GM19395 (cell line): Measurements from ENCODE around the gene HES5.

ENCODE experiments used
- ATAC-seq: cut with Tn5 transposase; IDR thresholded peaks from one replicate; pipeline ENCODE4 v1.9.1; 2021; ENCODE audit warnings: mild to moderate bottlenecking, moderate library complexity; ENCODE audit not compliant: unreplicated experiment

The HES5 gene

GRCh38 chr1:2547210-2548067 lies 17.4 kb upstream of the HES5 start:
- ATAC-seq = no peak

- ATAC-seq = peak; percentile 39
Measured at GRCh38 chr1:2546515-2547209, 16.6 kb upstream of the HES5 start.

- ATAC-seq = peak; percentile 25
Measured at GRCh38 chr1:2545754-2546514, 15.9 kb upstream of the HES5 start.

- ATAC-seq = no peak
Measured at GRCh38 chr1:2544875-2545640, 15.0 kb upstream of the HES5 start.

- no peak for ATAC-seq
Measured at GRCh38 chr1:2544093-2544874, 14.2 kb upstream of the HES5 start.

GRCh38 chr1:2543543-2544092 lies 13.6 kb upstream of the HES5 start:
- ATAC-seq = no peak

- no peak for ATAC-seq
Measured at GRCh38 chr1:2542246-2542915, 12.3 kb upstream of the HES5 start.

GRCh38 chr1:2541619-2542245 lies 11.7 kb upstream of the HES5 start:
- no peak for ATAC-seq

- ATAC-seq = no peak
Measured at GRCh38 chr1:2540816-2541492, 10.9 kb upstream of the HES5 start.

- ATAC-seq = no peak
Measured at GRCh38 chr1:2539312-2539907, 9.3 kb upstream of the HES5 start.

GRCh38 chr1:2538872-2539271 lies 8.8 kb upstream of the HES5 start:
- ATAC-seq = no peak

GRCh38 chr1:2538376-2538775 lies 8.3 kb upstream of the HES5 start:
- no peak for ATAC-seq

- ATAC-seq = no peak
Measured at GRCh38 chr1:2537784-2538115, 7.7 kb upstream of the HES5 start.

GRCh38 chr1:2535981-2536380 lies 5.9 kb upstream of the HES5 start:
- no peak for ATAC-seq

GRCh38 chr1:2535455-2535854 lies 5.4 kb upstream of the HES5 start:
- ATAC-seq = no peak

GRCh38 chr1:2534687-2535441 lies 4.8 kb upstream of the HES5 start:
- ATAC-seq = no peak

GRCh38 chr1:2534315-2534686 lies 4.2 kb upstream of the HES5 start:
- no peak for ATAC-seq
